Ovary (tissue), 3 donors: ENCODE data around the gene ETV3.
"Not testable (repeated sequence)": the region's sequence is repeated elsewhere in the genome, so short reads cannot be mapped to it uniquely, and the experiment has no call there.

Experiments used
- CTCF ChIP-seq, 3 donors: fragments of 450-650 bp in 2 of 3; fragments of 200-600 bp in 1 of 3; IDR thresholded peaks; one replicate each; pipeline versions ENCODE4 v1.5.1 to v1.8.0; 2016 to 2022; ENCODE audit warnings: antibody characterized with exemption in 3 of 3, mild to moderate bottlenecking in 1 of 3
- POLR2A ChIP-seq: fragments of 450-650 bp; IDR thresholded peaks from one replicate; pipeline ENCODE4 v1.6.1; 2017; ENCODE audit warnings: antibody characterized with exemption, mild to moderate bottlenecking, moderate library complexity
- donor health status: DM: no; HTN: no; CAD: no.

DNA sequence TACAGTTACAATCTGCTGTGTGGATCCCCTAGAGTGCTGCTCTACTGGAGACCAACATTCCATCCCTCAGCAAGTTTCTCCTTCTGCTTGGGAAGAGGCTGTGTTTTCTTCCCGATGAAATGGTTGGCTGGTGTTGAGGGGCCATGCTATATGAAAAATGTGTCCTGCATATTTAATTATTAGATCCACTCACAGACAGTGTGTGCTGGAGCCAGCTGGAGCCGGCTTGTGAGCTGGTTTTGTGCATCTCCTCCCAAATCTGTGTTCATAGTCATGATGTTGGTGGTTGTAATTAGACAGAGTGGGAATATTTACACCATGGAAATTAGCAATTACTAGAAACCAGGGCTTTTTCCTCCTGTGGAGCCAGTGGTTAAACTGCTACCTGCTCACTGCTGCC is 34.4 kb upstream of the ETV3 start:
- not testable (repeated sequence) for TF ChIP-seq CTCF (IDR thresholded peaks at IDR 0.05); POLR2A
